ENCODE data around the gene PPP2R3A.

The PPP2R3A gene

DNA sequence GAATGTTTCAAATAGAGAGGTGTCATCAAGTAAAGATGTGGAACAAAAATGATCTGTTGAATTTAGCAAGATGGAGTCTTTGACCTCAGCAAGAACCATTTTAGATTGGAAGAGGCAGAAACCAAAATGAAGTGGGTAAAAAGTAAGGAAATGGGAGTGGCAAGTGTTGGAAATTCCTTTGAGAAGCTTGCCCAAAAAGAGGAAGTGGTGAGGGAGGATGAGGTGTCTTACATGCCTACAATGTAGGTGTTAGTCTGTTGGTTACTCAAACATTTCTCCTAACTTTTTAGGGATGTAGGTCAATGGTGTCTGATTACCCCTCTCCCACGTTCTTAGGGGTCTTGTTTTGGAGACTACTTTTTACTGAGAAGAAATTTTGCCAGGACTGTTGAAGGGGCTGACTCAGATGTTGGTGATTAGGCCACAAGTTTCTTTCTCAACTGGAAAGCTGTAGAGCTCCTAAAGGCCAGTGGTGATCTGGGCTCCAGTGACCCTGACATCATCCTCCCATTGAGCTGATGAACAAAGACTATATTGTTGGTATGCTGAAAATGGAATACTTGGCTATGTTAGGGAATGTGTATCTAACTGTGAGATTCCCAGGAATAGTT is 5.1 kb downstream of the PPP2R3A start:
- peak in 27 of 51 donors; percentile 1 to 66 (median 18) for DNase-seq

DNA sequence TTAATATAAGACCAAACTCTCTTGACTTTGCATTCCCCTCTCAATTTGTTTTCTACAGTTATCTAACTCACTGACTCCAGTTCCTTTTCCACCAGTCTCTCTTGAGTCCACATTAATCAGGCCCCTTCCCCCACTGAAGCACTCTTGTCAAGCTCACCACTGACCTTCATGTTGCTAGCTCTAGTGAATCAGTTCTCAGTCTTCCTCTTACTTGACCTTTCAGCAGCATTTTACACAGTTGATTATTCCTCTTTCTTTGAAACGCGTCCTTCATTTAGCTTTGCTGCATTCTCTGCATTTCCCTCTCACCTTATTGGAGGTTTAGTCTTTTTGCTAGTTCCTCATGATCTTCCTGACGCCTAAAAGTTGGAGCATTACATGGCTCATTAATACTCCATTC is 8.3 kb downstream of the PPP2R3A start:
- no peak for DNase-seq

DNA sequence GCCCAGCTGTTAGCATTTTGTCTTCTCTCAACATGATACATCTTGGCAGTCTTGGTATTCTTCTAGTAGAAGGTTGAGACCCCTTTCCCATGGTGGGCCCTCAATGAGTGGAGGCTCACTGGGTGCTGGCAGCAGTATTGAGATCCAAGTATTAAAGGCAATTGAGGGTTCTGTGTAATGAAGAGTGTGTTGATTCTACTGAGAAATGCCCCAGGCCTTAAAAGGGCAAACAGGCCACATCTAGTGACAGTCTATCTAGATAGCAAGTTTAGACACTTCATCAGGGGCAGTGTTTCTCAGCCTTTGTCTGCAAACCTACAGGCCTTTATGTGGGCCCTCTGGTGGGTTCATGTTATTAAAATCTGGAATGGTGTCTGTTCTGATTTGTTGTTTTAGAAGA is 9.5 kb downstream of the PPP2R3A start:
- DNase-seq: no peak

DNA sequence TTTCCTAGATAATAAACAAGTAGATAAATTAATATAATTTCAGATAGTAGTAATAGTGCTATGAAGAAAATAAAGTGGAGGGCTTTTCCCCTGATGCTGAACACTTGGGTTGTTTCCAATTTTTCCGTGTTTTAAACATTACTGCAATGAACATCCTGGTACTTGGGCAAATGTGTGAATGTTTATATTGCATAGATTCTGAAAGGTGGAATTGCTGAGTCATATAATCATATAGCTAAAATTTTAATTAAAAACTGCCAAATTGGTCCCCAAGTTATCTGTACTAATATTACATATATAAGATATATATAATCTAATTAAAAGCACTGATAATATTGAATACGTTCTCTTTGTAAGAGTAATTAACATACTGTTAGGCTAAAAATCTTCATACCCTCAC is 10.0 kb downstream of the PPP2R3A start:
- DNase-seq: no peak

DNA sequence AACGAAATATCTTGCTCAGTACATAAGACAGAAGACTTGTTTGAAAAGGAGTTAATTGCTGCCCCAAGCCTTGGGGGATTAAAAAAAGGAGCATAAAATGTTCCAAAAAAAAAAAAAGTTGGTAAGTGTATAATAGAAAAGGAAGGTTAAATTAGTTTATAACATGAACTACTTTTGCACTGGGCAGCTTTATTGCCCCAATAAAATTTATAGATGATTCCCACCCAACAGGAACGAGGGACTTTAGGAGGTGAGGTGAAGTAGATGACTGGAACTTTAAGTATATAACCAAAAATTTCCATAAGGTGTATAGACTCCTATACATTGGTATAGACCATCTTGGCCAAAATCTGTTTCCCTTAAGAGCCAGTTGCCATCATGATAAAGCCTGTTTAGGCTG is 14.8 kb downstream of the PPP2R3A start:
- no peak for DNase-seq

DNA sequence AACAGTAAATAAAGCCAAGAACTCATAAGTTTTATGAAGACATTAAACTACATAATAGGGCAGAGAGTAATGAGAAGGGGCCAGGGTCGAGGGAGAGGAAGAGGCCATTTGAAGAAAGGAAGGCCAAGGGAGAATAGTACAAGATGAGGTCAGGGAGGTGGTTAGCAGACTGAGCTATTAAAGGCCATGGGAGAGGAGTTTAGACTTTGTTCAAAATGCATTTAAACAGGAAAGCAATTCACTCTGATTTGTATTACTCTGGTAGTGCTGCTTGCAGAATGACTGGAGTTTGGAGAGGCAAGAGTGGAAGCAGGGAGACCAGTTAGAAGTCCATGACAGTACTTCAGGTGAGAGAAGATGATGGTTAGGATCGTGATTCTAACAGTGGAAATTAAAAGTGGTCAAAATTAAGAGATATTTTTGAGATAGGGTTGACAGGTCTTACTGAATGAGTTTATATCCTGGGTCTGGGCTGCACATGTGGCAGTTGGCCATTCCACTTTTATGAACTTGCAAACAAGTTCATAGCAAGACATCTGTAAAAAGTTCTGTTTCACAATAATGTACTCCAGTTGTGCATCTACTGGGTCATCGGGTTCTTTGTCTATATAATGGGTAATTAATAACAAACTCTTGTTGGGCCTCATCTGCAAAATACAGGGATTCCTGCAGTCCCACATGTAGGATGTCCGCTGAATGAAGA is 16.3 kb downstream of the PPP2R3A start:
- DNase-seq: no peak

DNA sequence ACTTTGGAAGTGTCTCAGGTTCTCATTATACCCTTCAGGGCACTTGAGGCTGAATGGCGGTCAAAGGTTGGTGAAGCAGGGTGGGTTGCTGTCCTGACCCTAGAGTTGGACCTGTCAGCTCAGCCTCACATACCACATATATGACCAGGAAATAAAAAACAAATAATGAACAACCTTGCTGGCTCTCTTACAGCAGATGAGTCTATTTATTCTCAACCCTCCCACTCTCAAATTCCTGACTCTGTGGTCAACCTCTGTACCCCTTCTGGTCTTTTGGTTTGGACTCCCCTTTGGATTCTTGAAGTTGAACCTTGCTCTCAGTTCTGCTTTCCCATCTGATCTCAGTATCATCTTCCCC is 16.9 kb downstream of the PPP2R3A start:
- DNase-seq: no peak

DNA sequence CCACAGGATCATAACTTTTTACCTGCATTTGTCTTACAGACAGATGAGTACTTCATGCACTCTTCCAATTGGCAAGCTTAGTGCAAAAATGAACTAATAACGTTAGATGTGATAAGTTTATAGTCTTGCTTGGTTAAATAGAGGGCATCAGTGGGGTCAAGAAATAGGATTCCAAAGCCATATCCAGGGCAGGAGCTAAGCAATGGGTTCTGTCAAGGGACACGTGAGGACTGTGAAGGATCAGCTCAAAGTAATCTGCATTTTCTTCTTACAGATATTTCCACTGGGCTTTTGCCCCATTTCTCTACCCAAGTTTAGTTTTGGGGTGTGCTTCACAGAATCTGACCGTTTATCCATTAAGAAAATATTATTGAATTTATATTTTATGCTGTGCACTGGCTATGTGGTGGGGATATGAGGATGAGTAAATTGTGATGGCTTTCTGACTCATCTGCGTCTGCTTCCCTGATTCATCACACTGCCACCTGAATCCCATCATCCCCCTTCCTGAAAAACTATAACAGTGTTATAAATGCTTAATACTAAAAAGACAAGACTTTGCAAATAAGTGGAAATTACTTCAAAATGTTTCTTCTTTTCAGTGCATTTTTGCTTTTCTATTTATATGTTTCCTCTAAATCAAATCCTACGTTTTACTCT is 17.5 kb downstream of the PPP2R3A start:
- no peak for DNase-seq

DNA sequence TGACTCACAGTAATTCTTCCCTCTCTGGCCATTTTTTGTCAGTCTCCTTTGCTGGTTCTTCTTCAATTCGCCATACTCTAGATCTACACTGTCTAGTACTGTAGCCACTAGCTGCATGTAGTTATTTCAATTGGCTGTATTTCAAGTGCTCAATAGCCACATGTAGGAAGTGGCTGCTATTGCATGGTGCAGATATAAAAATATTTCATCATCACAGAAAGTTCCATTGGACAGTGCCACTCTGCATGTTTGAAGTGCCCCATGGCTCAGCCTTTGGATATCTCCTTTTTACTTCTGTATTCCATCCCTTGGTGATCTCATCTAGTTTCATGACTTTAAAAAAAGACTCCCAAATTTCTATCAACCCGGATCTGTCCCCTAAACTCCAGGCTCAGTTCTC is 22.1 kb downstream of the PPP2R3A start:
- DNase-seq: no peak

DNA sequence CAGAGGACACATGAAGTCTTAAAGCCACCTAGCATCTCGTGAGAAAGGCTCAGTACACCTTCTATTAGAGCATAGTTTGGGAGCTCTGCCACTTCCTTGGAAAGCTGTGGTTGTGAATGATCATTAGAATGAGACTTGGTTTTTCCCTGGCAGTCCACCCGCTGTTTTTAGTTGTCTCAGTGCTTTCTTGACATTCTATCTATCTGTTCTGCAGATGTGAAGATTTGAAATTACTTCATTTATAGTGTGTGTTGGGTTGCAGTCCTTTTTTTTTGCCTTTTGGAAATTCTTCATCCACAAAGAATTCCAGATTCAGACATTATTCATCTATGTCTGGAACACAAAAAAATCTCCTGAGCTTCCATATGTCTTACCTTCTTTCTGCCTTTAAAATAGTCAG is 23.7 kb downstream of the PPP2R3A start:
- no peak for DNase-seq

DNA sequence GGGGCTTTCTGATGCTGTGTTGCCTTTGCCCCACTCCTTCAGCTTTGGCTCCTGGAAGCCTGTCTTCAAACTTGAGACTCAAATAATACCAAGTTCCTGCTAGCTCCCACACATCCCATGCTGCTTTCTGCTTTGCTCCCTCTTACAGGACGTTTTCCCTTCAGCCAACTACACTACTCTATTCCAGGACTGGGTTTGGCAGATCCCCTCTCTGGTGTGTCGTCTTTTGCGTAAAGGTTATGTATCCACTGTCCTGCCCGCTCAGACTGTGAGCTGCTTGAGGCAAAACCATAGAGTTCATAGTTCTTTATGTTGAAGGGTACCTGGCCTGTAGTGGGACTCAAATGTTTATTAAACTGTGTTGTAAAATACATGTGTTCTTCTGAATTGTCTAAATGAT is 25.4 kb downstream of the PPP2R3A start:
- DNase-seq: no peak

DNA sequence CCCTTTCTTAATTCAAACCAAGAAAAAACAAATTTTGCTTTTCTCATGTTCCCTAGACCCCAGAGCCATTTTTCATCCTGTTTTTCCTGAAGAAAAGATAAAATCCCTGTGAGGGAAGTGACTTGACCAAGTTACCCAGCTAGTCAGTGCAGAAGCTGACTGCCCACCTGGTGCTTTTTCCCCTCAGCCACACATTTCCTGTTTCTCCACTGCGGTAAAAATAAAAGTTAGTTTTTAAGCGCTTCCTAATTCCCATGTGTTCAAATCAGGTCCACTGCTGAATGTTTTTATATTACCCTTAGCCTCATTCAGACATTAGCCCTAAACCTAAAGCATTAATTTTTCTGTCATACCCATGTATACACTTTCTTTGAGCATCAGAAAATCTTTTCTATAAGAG is 26.1 kb downstream of the PPP2R3A start:
- no peak for DNase-seq

DNA sequence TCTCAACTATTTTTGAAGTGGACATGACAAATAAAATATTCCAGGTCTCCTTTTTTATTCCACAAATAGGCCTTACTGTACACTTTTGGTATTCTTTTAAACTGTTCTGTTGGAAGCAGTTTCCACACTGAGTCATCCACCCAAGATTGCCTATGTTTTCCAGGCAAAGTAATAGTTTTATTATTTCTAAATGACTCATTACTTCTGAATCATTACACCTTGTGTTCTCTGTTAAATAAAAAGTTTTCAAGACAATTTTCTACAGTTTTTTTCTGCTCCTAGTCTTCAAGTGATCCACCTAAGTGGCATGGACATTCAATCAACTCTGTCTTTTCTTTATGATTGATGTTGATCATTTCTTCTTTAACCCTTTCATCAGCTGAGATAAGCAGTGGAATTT is 26.5 kb downstream of the PPP2R3A start:
- no peak for DNase-seq

DNA sequence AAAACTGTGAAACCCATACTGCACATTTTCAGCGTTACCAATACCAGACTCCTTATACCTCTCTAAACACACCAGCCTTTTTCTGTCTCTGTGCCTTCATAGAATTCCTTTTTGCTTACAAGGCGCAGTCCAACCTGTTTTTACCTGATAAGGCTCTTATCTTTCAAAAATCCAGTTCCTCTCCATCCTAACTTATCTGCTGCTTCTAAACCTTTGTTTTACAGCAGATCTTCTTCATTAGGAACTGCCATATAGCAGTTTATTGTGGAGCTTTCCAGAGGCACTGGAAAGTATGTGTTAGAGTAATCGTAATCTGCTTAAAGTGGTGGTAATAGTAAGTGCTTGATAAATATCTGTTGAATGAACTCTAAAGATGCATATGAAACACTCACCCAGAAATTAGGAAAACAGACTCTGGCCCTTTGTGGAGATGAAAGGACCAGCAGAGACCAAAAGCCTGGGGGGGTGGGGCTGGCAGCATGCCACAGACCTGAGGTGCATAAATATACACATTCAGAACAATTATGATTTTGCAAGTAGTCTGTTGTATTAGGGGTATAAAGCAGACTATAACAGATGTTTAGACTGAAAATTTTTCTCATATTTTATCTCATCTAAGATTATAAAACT is 29.3 kb downstream of the PPP2R3A start:
- no peak for DNase-seq

DNA sequence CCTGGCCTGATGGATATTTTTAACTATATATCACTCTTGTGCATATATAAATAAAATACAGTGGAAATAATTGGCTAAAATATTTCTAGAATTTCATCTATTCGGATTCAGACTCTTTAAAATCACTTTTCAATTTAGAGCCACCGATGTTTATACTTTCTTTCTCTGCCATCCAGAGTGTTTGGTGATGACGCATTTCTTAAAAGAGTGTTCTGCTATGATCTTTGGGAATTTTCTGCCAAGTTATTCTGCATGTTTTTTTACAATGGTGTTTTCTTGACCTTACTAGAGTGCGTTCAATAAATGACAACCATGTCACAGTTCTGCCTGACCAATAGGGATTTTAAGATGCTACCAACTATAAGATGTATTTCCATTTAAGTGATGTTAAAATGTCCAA is 30.2 kb downstream of the PPP2R3A start:
- DNase-seq: no peak

DNA sequence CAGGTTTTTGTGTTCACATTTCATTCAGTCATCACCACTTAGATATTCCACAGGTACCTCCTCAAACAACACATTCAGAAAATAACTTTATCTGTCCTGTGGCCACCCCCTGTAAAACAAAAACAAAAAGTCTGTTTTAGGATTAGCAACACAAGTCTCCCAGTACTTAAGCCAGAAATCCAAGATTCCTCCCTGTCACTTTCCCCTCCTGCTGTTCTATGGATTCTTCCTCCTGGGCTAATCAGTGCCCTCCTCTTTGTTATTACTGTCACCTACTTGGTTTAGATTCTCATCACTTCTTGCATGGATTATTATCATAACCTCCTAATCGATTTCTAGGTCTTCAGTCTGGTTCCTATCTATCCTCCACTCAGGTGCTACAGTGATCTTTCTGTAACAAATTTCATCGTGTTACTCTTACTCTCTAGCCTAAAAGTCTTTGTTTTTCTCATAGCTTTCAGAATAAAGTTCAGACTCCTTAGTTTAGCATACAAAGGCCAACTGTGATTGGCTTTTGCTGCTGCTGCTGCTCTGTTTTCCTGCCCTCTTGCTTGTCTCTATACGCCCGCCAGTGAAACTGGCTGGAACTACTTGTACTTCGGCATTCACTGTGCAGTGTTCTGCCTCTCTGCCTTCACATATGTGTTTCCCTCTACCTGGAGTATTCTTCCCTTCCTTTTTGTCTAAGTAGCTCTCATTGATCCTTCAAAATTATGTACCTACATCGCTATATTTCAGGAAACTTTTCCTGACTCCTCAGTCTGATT is 32.2 kb downstream of the PPP2R3A start:
- DNase-seq: peak in 15 of 51 donors; percentile 1 to 29 (median 18)

DNA sequence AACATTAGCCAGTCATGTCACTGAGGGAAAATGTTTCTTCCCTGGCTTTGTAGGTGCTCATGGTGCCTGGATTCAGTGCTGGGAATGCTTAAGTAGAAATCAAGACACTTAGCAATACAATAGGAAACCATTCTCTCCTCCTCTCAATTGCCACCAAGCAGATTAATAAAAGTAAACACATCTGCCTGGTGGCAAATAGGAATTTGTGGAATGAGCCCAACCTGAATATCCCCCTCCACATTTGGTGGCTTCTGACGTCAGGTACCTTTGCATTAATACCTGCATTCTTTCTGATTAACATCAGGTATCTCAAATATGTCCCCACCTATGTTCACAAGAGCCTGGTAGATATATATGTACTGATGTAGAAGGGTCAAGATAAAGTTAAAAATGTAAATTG is 42.7 kb downstream of the PPP2R3A start:
- no peak for DNase-seq

DNA sequence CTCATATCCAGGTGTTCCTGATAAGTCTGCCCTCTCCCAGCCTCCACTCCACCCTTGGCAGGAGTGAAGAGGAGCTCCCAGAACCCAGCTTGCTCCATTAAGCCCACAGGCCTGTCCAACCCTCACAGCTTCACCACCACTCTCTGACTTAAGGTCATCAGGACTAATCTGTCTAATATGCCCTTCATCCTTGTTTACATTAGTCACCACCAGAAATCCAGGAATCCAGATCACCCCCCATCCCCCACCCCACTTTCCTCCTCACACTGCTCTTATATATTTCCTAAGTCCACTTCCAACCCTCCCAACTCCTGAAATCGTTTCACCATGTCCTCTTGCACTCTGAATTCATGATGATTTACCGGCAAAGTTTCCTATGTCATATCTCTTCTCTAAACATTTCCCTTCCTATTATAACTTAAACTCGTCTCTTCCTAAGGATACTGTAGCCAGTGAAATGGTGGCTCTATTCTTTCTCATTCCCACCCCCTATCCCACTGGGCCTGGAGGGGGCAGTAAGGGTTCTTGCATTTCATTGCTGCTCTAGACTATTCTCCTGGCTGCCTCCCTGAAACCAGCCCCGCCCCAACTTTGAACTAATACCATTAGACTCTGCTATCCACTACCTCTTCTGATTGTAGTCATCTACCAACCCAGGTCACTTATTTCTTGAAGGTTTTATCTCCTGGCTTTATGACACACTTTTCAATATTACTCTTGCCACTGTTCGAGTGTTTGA is 43.4 kb downstream of the PPP2R3A start:
- DNase-seq: no peak

DNA sequence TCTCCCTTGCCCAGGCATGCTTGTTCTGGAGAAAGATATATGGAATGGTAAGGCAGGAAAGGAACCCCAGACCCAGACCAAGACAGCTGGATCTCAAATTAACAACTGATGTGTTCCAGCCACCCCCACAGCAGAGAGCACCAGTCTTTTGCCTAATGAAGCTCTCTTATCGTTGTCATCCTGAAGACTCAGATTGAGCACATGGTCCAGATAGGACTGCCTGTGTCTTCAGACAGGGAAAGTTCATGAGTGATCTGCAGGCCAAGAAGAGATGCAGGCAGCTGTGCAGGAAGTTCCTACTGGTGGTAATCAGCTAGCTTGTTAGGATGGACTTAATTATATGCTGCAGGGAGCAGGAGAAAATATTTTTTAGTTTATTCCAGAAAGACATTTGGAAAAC is 53.3 kb downstream of the PPP2R3A start:
- DNase-seq: no peak

DNA sequence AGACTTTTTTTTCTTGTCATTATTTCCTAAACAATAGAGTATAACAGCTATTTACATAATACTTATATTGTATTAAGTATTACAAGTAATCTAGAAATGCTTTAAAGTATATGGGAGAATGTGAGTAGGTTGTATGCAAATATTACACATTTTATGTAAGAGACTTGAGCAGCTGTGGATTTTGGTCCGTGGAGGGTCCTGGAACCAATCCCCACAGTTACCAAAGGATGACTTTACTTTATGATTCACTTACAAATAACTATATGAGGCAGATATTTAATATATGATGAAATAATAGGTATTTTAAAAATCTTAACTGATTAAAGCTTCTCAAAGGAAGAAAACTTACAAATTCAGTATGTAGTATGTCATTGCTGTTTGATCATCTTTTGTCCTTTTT is 56.3 kb downstream of the PPP2R3A start:
- DNase-seq: no peak

Data from hypothalamus (tissue), 51 donors.